Measurements from ENCODE around the gene ATP5F1E. TPM values are rescaled to one million over a fixed set of nuclear protein-coding genes. Genes with fewer than 3 reads are reported as not detected.
A peak's percentile ranks its signal among the peaks of the same experiment; 100 is the strongest.

ATP5F1E gene
- total and polyA plus RNA-seq, 9 of the 15 experiments (the other 6 are each of a cell fraction or from before 2014, with no cell fraction given): 60.3 to 162 (median 113) TPM

- TF ChIP-seq ZNF592 (IDR thresholded peaks at IDR 0.05) (peak; percentile 59; the same call in 1 of the 2 replicates), MIER1 (IDR thresholded peaks at IDR 0.05; ENCODE audit: low read depth) (0 out of 2 replicates have a peak, but pooled peaks have one; percentile 38), DPF2 (IDR thresholded peaks at IDR 0.05) (peak; percentile 35; the same call in 1 of the 2 replicates), HNRNPK (IDR thresholded peaks at IDR 0.05; ENCODE audit: low read depth, low read length, poor library complexity, severe bottlenecking) (no peak), L3MBTL2 (IDR thresholded peaks at IDR 0.05) (0 out of 2 replicates have a peak, but pooled peaks have one; percentile 11), ARID3A (IDR thresholded peaks at IDR 0.05; ENCODE audit: borderline replicate concordance, low read depth, low read length) (no peak), CREB1 (IDR thresholded peaks at IDR 0.05) (no peak), CREB1 (CRISPR knock-in tag; IDR thresholded peaks at IDR 0.05) (0 out of 2 replicates have a peak, but pooled peaks have one; percentile 12), RERE (CRISPR knock-in tag; IDR thresholded peaks at IDR 0.05; ENCODE audit: borderline replicate concordance) (no peak), ATF7 (IDR thresholded peaks at IDR 0.05) (0 out of 2 replicates have a peak, but pooled peaks have one; percentile 12), SFPQ (IDR thresholded peaks at IDR 0.05; ENCODE audit: low read depth, low read length) (no peak)
Observed at GRCh38 chr20:59007665-59008511, 24.2 kb downstream of the ATP5F1E start (continued).
